SHP77 treated with DMSO at 0.1 percent for 48 hours (cell line): ENCODE data around the gene LRRC4.

Experiments
- DNase-seq: peaks from one replicate; lab custom pipeline; 2025; lab: John Stamatoyannopoulos, UW

The LRRC4 gene

GRCh38 chr7:128006550-128007302, 24.5 kb downstream of the LRRC4 start:
- no peak for DNase-seq

- DNase-seq, result no peak
Observed at GRCh38 chr7:128005759-128006159, 25.5 kb downstream of the LRRC4 start.

DNA sequence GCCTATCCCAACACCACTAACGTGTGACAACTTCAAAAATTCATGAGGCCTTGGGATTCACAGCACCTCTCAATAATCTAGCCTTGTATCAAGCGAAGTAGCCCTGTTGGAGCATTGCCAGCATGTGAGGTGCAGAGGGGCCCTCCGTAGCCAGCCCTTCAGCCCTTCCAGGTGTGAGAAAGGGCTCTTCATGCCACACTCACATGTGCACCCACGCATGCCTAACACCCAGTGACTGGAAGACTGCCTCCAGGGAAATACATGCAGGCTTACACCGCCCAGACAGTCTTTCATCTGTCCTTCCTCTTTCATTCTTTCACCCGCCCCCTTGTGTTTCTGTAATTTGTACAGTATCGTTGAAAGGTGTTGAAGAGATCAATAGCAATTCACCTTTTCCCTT, 26.1 kb downstream of the LRRC4 start:
- DNase-seq, result no peak

GRCh38 chr7:128004623-128005022, 26.6 kb downstream of the LRRC4 start:
- no peak for DNase-seq

DNA sequence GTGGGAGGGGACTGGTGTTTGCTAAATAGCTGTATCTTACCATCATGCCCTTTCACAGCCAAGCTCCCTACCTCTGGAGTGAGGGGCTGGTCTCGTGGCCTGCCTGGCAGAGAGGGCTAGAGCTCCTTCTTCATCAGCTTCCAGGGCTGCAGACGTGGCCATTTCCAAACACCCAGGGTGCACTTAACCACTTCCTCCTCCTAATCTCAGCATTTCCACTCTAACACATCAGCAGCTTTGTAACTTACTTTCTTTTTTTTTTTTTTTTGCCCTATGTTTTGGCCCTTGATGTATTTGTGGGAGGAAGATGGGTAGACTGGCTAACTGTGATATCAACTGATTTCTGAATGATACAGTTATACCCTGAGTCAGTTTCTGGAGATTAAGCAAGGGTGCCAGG, 27.4 kb downstream of the LRRC4 start:
- no peak for DNase-seq

- no peak for DNase-seq
Observed at GRCh38 chr7:128003167-128003566, 28.1 kb downstream of the LRRC4 start.

GRCh38 chr7:128000854-128001265, 30.4 kb downstream of the LRRC4 start:
- DNase-seq, result no peak

- no peak for DNase-seq
Observed at GRCh38 chr7:128000048-128000447, 31.2 kb downstream of the LRRC4 start.

- no peak for DNase-seq
Observed at GRCh38 chr7:127998671-127999070, 32.6 kb downstream of the LRRC4 start.

DNA sequence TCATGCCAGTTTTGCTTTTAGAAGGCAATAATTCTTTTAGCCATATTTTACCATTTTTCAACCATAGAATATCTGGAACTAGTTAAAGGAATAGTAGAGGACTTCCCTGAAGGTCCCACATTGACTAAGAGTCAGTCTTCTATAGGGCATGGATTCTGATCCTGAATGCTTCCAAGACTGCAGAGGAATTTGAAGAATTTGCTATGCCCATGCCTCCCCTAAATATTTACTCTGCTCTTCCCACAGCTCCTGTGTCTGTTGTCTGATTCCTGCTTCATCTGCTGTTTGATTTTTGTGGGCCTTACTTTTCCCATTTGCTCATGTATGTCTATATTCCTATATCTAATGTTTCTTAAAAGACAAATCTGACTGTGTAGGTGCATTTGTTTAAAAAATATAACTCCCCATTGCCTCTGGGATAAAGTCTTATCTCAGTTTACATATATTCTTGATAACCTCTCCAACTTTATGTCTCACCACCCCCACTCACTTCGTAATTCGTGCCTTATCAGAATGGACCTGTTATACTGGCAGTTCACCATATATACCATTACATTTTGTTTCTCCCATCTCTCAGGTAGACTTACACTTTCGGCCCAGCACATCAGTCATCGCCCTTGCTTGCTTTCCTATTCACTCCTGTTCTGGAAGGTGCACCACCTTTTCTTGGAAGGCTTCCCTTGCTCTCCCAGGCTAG, 33.9 kb downstream of the LRRC4 start:
- DNase-seq, result no peak

- DNase-seq, result no peak
Observed at GRCh38 chr7:127996253-127997071, 34.8 kb downstream of the LRRC4 start.

GRCh38 chr7:127995881-127996215, 35.4 kb downstream of the LRRC4 start:
- no peak for DNase-seq

- no peak for DNase-seq
Observed at GRCh38 chr7:127995156-127995880, 35.9 kb downstream of the LRRC4 start.

DNA sequence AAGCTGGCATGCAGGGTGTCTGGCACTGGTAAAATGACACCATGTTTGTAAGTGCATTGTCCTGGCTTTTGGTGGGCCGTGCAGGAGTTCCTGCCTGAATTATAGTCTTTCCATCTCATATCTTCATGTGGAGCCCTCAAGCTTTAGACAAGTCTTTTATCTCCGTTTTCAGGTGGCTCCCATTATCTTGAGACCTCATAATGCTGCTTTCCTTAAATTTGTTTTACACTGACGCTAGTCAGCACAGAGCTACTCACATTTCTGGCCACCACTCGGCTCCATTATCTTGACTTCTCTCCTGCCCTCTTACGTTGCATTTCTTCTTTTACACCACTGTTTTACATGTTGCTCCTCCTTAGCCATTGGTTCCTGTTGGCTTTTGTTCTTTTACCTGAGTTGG, 37.2 kb downstream of the LRRC4 start:
- DNase-seq, result no peak

DNA sequence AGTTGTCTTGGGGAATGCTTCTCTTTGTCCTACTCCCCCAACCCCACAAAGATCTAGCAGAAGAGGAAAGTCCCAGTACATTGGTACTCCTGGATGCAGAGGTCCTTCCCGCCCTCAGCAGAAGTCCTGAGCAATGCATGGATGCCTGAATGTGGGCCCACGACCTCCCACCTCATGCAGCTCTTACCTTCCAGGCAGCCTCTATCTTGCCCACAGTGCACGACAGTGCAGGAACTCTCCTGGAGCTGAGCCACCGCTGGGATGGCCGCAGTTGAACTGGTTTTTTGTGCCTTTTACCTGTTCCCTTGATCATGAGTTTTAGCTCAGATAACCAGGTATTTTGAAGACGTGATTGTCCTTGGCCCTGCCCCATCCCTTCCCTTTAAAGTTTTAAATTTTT, 37.9 kb downstream of the LRRC4 start:
- DNase-seq, result no peak

DNA sequence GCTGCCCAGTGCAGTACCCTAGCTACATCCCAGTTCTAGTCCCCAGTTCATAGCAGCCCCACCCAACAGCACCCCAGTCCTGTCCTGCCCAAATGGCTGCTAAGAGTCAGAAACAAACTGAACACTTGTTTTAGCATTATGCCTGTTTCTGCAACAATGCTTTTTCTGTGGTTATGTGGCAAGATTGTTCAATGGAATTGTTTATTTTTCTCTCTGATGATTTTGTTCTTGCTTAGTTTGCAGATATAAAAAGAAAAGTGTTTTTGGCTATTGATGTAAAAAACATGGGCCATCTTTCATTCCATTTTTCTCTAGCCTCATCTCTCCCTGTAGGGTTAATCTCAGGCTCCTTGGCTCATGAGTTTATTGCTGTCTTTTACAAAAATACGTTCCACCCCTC, 42.5 kb downstream of the LRRC4 start:
- DNase-seq, result no peak

- no peak for DNase-seq
Observed at GRCh38 chr7:127986581-127987521, 44.4 kb downstream of the LRRC4 start.

DNA sequence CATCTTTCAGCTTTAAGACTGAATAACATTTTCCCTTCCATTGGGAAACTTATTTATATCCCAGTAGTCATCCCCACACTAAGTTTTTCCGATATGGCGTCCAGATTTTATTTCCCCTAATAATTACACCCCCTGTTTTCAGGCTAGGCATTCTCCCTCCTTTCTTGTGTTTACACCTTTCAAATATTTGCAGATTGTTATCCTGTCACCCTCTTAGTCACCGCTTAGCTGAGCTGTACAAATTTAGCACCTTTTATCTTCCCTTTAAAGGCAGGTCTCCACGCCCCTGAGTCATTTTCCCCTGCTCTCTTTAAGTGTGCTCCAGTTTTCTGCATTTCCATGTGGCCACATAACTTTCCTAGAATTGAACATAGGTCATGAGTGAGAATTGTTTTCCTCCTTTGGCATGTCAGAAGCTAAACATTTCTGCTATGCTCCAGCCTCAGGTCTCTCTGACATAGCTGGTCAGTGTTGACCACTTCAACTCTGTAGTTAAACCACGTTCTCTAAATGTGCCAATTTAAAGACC, 47.4 kb downstream of the LRRC4 start:
- DNase-seq, result no peak

DNA sequence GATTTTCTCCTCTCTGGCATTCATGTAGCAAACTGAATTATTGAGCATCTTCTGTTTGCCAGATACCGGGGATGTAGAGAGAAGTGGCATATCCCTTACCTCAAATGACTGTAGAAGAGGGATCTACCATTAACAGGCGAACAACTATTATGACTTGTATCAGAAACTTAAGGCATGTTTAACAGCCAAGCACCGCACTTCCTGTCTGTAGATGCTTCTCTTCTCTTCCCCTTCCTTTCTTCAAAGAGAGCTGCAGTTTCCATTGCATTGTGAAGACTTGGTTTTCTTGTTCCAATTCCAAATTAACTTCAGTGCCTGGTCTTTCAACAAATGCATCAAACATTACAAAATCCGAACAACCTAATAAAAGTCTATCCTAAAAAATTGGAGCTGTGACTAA, 49.3 kb downstream of the LRRC4 start:
- no peak for DNase-seq

- DNase-seq, result no peak
Observed at GRCh38 chr7:127980901-127981300, 50.3 kb downstream of the LRRC4 start.

- DNase-seq, result no peak
Observed at GRCh38 chr7:127979728-127980126, 51.5 kb downstream of the LRRC4 start.
